K562 (cell line): ENCODE data around the gene RNF207. TPM values are rescaled to one million over a fixed set of nuclear protein-coding genes. Genes with fewer than 3 reads are reported as not detected.

Experiments
- AFF1 ChIP-seq, 2 experiments: fragments of 450-650 bp; IDR thresholded peaks; 2 replicates each; pipeline ENCODE4 v1.6.1; 2018; ENCODE audit warnings: mild to moderate bottlenecking in 2 of 2, low read depth in 1 of 2; ENCODE audit not compliant: partially characterized antibody in 2 of 2
- ARID2 ChIP-seq: fragments of 450-650 bp; IDR thresholded peaks from 2 replicates; pipeline ENCODE4 v1.6.1; 2017; ENCODE audit warnings: antibody characterized with exemption, mild to moderate bottlenecking
- CBX5 ChIP-seq: IDR thresholded peaks from 2 replicates; pipeline ENCODE4 v1.6.1; 2014; ENCODE audit warnings: low read depth, borderline replicate concordance
- CUX1 ChIP-seq: fragments of 200-800 bp; sonication (Bioruptor generic); IDR thresholded peaks from 2 replicates; pipeline ENCODE4 v1.6.1; 2016; ENCODE audit warnings: missing genetic modification characterization, missing compliant biosample characterization
- DIDO1 ChIP-seq: fragments of 450-650 bp; IDR thresholded peaks from 2 replicates; pipeline ENCODE4 v1.6.1; 2016; ENCODE audit warnings: low read depth, missing biosample characterization, missing genetic modification characterization
- NFATC3 ChIP-seq: fragments of 450-650 bp; IDR thresholded peaks from 2 replicates; pipeline ENCODE4 v1.6.1; 2017; ENCODE audit warnings: mild to moderate bottlenecking
- PRPF4 ChIP-seq: fragments of 200-400 bp; formaldehyde crosslinking; IDR thresholded peaks from one replicate; pipeline ENCODE4 v1.6.1; 2017; ENCODE audit warnings: low read length, low read depth, mild to moderate bottlenecking; ENCODE audit not compliant: insufficient read depth, poor library complexity, severe bottlenecking
- ZNF707 ChIP-seq: fragments of 250-450 bp; sonication (Bioruptor Pico); conservative IDR thresholded peaks from 2 replicates; pipeline ENCODE4 v1.8.0; 2022; ENCODE audit warnings: inconsistent platforms, mild to moderate bottlenecking, moderate library complexity
- ZNF780A ChIP-seq: fragments of 250-450 bp; sonication (Bioruptor Pico); IDR thresholded peaks from 2 replicates; pipeline ENCODE4 v1.5.0; 2021; ENCODE audit warnings: mild to moderate bottlenecking
- polyA plus RNA-seq, 8 experiments: library from polyadenylated mRNA; depleted of rRNA in 4 of 8; stranded (reverse) in 5 of 8; unstranded in 3 of 8; fragments of >200 nt; fragmentation: Nextera tagmentation in 2 of 8; fragmentation: Illumina TruSeq in 1 of 8; extraction: Ambion mirVana in 2 of 8; extraction: Trizol in 1 of 8; gene quantifications; 2 replicates each; pipeline versions ENCODE4 v1.2.1 to v1.2.3, GENCODE V29; 2011 to 2014; ENCODE audit warnings: inconsistent platforms in 1 of 8, missing spikeins in 1 of 8
- total RNA-seq, 7 experiments: library from RNA; depleted of rRNA in 6 of 7; stranded (reverse); fragments of >200 nt in 6 of 7; fragmentation: Illumina TruSeq in 2 of 7; extraction: Trizol in 2 of 7; gene quantifications; 2 replicates each; pipeline versions ENCODE4 v1.2.1 to v1.2.3, GENCODE V29; 2011 to 2021; ENCODE audit warnings: low replicate concordance in 1 of 7

The RNF207 gene
- total and polyA plus RNA-seq, 9 of the 15 experiments (the other 6 are each of a cell fraction or from before 2014, with no cell fraction given) = 2.7 to 30.6 (median 12.9) TPM

GRCh38 chr1:6245086-6245868, 39.4 kb downstream of the RNF207 start (continued):
- TF ChIP-seq AFF1 (IDR thresholded peaks at IDR 0.05; ENCODE audit: low read depth in 1 of 2, partially characterized antibody in 2 of 2) (peak in 1 of 2 experiments; percentile 85), DIDO1 (tag) (no peak), ZNF780A (CRISPR knock-in tag) (no peak), NFATC3 (no peak), CBX5 (no peak; the same call in 1 of the 2 replicates), ZNF707 (CRISPR knock-in tag) (no peak), CUX1 (CRISPR knock-in tag) (no peak), PRPF4 (no peak), ARID2 (peak; percentile 78; the same call in 1 of the 2 replicates)
